Cortex of kidney (tissue), 1 donor: ENCODE results near the gene FNBP1.
"Not testable (repeated sequence)": the region's sequence is repeated elsewhere in the genome, so short reads cannot be mapped to it uniquely, and the experiment has no call there.

Source experiments
- DNase-seq: peaks from one replicate; lab custom pipeline; 2025; lab: John Stamatoyannopoulos, UW

Gene FNBP1

DNA sequence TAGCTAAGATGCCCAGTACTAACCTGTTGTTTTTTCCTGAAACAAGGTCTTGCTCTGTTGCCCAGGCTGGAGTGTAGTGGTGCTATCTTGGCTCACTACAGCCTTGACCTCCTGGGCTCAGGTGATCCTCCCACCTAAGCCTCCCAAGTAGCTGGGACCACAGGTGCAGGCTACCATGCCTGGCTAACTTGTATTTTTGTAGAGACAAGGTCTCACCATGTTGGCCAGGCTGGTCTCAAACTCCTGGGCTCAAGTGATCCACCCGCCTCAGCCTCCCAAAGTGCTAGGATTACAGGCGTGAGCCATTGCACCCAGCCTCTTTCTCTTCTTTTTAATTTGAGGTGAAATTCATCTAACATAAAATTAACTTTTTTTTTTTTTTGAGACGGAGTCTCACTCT is 21.1 kb downstream of the FNBP1 start:
- DNase-seq, result not testable (repeated sequence)

DNA sequence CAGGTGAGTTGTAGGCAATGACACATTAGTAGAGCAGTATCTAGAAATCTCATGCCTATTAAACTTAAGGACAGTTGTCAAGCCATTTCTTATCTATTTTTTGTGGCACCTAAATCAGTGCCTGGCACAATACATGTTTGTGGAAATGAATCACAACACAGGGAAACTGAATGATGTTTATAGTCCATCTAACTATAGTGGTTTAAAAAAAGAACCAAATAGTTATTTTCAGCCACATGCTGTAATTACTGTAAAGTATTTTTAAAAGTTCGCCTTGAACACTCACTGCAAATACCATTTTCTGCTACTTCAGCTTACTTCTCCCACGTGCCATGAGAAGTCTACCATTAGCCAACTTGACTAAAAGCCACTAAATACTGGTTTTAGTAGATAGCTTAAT is 21.9 kb downstream of the FNBP1 start:
- no peak for DNase-seq

DNA sequence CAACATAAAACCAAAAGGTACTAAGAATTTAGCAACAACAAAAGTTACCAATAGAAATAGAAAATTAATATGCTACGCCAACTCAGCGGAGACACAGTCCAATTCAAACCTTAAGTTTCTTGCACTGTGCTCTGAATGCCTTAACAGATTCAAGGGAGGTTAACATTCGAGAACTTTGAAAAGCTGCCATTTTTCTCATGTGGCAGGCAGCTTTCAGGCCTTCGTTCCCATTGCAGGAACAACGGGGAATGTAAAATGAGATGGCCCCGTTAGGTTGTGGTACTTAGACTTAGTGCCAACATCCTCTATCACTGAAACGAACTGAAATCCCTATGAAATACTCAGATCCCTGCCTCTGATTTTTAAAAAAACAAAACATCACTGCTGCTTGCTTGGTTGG is 22.4 kb downstream of the FNBP1 start:
- no peak for DNase-seq

DNA sequence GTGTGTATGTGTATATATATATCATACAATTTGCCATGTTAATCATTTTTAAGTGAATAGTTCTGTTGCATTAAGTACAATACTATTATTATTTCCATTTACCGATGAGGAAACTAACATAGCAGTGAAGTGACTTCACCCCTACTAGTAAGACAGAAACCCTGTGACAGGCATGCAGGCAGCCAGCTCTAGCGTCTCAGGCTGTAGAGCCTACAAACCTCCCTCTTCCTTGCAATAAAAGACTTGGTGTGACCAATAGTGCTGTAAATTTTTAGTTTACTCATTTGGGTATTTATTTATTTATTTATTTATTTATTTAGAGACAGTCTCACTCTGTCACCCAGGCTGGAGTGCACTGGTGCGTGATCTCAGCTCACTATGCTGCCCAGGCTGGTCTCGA is 24.7 kb downstream of the FNBP1 start:
- no peak for DNase-seq

DNA sequence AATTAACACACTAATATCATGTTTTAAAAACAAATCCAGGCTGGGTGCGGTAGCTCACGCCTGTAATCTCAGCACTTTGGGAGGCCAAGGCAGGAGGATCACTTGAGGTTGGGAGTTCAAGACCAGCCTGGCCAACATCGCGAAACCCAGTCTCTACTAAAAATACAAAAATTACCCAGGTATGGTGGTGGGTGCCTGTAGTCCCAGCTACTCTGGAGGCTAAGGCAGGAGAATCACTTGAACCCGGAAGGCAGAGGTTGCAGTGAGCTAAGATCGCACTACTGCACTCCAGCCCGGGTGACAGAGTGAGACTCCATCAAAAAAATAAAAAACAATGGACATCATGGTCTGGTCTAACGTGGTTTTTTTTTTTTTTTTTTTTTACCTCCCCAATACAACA is 25.5 kb downstream of the FNBP1 start:
- DNase-seq, result not testable (repeated sequence)

DNA sequence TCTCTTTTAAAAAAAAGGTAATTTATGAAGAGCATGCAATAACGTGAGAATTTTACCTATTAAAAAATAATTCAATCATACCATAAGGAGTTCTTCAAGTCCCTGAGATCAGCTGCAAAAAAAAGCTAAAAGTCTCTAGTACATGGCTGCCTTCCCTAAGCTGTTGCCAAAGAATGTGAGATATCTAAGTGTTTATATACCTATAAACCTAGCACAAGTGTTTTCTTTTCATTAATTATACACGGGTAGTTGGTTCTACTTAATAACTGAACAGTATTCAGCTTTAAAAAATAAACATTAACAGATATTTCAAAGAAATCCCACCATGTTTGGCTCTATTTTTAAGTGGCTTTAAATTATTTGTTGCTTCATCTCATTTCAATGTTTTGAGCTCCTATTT is 25.9 kb downstream of the FNBP1 start:
- DNase-seq, result no peak

DNA sequence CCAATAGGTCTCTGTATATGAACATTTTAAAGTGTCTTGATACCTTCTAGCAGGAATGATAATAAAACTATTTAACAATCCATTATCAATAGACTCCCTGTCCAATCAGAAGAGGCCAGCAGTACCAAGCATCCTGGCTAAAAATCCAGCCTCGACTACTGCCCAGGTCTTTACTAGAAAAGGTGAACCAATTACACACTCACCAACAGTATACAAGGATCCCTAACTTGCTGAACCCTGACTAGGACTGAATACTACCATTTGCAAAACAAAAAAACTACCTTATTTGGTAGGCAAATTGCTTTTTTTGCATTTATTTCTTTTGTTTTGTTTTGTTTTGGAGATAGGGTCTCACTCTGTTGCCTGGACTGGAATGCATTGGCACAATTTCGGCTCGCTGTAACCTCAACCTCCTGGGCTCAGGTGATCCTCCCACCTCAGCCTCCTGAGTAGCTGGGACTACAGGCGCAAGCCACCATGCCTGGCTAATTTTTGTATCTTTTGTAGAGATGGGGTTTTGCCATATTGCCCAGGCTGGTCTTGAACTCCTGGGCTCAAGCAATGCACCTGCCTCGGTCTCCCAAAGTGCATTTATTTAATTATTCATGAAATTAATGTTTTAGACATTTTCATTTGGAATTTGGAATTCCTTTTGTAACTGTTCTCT is 27.5 kb downstream of the FNBP1 start:
- DNase-seq, result no peak

DNA sequence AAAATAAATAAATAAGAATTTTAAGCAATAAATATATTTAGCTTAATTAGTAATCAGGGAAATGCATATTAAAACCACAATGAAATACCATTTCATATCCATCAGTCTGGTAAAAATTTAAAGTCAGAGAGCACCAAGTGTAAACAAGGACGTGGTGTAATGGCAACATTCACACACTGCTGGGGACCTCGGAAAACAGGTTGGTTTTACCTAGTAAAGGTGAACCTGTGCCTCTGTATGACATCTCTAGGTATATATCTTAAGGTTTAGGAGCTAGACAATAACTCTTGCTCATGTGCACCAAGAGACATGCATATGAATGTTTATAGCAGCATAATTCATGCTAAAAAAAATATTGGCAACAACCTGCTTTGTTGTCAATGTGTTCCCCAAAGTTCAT is 29.7 kb downstream of the FNBP1 start:
- DNase-seq, result no peak

DNA sequence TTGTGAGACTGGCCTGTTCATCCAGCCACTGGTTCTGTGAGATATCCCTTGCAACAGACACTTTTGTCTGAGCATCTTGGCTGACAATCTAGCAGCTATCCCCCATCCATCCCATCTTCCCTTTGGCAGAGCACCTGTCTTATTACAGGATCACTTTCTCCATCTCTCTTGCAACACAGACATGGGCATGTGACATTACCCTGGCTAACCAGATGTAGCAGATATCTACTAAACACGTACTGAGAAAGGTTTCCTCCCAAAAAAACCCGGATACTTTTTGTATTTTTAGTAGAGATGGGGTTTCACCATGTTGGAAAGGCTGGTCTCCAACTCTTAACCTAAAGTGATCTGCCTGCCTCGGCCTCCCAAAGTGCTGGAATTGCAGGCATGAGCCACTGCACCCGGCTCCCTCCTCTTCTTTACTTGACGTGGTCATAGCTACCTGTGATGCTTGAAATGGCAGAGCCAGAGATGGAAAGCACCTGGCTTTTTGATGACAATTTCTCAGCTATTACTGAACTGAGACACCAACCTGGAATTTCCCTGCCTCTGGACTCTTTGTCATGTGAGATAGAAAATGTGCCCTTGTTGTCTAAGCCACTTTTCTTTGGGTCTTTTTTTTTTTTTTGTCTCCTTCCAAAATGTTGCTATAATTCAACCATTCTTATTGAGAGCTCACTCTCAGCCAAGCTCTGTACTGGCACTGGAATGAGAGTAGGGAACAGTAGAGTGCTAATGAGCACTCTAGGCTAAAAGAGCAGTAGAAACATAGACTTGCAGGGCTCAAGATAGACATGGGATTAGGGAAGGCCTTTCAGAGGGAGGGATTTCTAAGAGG is 32.6 kb downstream of the FNBP1 start:
- no peak for DNase-seq

DNA sequence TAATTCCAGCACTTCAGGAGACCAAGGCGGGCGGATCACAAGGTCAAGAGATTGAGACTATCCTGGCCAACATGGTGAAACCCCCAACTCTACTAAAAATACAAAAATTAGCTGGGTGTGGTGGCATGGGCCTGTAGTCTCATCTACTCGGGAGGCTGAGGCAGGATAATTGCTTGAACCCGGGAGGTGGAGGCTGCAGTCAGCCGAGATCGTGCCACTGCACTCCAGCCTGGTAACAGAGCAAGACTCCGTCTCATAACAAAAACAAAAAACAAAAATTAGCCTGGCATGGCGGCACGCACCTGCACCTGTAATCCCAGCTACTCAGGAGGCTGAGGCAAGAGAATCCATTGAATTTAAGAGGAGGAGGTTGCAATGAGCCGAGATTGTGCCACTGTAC is 33.4 kb downstream of the FNBP1 start:
- DNase-seq, result not testable (repeated sequence)

DNA sequence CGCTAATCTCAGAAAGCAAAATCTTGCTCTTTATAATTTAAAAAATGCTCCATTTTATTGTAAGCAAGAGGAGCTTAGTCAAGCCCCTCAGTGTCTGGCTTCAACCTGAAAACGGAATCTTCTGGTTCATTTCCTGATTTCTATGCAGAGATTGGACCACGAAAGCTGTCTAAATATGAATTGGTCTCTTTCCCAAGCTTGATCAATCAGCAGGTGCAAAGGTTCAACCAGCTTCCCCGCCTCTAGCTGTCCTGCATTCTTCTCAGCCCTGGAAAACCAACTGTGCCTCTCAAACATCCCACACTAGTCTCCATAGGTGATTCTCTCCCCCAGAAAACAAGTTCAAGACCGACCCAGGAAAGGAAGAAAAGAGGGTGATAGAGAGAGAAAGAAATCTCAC is 34.5 kb downstream of the FNBP1 start:
- no peak for DNase-seq

DNA sequence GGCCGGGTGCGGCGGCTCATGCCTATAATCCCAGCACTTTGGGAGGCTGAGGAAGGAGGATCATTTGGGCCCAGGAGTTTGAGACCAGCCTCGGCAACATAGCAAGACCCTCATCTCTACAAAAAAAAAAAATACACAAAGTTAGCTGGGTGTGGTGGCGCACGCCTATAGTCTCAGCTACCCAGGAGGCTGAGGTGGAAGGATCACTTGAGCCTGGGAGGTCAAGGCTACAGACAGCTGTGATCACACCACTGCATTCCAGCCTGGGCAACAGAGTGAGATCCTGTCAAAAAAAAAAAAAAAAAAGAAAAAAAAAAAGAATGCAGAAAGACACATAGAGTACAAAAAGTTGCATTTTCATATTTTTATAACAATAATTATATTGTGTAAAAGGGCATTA is 36.0 kb downstream of the FNBP1 start:
- DNase-seq, result not testable (repeated sequence)

DNA sequence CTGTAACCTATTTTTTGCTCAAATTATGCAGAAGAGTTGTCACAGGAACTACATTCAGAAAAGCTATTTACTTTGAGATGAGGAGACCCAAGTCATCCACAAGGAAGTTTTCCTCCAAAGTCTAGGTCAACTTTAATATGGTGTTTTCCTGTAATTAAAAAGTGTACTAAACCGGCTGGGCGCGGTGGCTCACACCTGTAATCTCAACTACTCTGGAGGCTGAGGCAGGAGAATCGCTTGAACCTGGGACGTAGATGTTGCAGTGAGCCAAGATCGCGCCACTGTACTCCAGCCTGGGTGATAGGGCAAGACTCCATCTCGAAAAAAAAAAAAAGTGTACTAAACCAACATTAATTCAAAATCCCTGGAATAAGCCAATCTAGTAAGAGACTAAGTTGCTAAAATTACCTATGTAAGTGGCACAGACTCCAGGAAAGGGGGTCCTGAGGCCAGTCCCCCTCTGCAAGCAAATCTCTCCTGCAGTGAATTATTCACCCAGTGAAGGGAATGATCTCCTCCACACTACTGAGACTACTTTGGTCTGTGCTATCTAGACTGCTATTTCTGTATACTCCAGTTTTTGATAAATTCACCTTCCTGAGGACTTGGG is 38.9 kb downstream of the FNBP1 start:
- DNase-seq, result no peak

DNA sequence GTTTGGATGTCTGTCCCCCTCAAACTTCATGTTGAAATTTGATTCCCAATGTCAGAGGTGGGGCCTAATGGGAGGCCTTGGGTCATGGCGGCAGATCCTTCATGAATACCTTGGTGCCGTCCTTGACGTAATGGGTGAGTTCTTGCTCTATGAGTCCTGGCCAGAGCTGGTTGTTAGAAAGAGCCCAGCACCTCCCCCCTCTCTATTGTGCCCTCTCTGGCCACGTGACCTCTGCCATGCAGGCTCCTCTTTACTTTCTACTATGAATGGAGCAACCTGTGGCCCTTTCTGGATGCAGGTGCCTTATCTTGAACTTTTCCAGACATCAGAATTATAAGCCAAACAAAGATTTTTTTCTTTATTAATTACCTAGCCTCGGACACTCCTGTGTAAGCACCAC is 40.7 kb downstream of the FNBP1 start:
- DNase-seq, result no peak

DNA sequence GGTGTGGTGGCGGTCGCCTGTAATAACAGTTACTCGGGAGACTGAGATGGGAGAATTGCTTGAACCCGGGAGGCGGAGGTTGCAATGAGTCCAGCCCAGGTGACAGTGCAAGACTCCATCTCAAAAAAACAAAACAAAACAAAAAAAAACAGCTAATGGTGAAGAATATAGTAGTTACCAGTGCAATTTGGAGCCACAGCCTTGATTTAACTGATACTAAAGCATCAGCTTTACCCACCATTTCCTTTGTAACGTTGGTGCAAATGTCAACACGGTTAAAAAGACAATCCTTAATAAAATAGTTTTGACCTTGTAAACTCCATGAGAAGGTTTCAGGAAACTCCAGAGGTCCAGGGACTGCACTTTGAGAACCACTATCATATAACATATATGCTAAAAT is 41.8 kb downstream of the FNBP1 start:
- no peak for DNase-seq

DNA sequence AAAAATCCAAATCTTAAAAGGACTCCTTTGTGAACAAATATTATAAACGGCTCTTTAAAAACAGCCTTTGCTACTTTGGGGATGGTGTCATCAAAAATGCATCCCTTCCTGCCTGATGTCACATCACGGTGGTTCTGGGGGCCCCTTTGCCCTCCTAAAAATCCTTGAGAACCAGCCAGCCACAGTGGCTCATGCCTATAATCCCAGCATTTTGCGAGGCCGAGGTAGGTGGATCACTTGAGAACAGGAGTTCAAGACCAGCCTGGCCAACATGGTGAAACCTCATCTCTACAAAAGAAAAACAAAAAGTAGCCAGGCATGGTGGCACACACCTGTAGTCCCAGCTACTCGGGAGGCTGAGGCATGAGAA is 43.9 kb downstream of the FNBP1 start:
- DNase-seq, result no peak

DNA sequence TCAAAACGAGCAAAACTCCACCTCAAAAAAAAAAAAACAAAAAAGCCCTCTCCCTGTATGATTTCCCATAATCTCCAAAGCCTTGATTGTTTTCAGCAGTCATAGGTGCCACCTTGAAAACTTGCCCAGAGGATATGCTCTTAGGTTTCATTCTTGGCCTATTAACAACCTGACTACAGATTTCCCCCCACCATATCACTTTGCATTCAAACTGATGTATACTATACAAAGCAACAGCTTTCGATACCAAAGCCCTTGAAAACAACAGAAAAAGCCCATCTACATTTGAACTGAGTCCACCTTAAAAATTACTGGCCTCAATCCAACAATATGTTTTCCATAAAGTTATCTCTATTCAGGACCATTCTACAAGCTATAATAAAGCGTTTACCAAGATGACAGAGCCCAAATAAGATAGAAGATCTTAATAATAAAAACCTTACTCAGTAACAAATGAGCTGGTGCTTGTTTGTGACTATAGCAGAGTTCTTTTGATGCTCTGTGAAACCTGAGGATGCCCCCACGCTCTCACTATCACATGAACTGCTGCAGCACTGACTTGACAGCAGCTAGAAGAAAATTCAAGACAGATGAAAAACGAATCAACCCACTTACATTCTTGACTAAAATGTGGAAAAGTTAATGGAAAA is 44.4 kb downstream of the FNBP1 start:
- no peak for DNase-seq

DNA sequence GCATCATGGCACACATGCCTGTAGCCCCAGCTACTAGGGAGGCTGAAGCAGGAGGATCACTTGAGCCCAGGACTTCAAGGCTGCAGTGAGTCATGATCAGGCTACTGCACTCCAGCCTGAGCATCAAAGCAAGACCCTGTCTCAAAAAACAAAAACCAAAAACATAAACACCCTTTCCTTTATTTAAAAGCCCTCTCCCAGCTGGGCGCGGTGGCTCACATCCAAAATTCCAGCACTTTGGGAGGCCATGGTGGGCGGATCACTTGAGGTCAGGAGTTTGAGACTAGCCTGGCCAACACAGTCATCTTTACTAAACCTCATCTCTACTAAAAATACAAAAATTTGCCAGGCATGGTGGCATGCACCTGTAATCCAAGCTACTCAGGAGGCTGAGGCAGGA is 45.3 kb downstream of the FNBP1 start:
- DNase-seq, result not testable (repeated sequence)

DNA sequence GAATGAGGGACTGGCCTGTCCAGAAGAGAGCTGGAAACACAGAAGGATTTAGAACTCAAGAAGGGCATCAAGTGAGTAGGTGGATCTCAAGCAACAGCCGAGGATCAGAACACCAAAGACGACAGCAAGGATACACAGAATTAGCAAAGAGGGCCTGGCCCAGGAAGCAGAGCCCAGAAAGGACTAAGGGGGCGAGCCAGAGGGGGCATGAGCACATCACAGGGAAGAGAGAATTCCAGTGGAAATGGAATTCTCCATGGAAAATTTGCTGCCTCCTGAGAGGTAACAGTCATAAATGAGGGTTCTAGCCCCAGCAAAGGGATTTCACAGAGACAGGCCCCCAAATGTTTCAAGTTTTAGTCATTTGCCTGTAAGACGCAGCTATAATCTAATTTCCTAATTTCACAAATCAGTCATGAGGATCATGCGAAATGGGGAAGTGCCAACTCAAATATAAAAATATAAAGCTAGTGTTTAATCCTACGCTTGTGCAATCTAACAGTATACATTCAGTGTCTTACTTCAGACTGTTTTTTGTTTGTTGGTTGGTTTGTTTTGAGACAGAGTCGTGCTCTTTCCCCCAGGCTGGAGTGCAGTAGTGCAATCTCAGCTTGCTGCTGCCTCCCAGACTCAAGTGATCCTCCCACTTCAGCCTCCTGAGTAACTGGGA is 46.7 kb downstream of the FNBP1 start:
- no peak for DNase-seq

DNA sequence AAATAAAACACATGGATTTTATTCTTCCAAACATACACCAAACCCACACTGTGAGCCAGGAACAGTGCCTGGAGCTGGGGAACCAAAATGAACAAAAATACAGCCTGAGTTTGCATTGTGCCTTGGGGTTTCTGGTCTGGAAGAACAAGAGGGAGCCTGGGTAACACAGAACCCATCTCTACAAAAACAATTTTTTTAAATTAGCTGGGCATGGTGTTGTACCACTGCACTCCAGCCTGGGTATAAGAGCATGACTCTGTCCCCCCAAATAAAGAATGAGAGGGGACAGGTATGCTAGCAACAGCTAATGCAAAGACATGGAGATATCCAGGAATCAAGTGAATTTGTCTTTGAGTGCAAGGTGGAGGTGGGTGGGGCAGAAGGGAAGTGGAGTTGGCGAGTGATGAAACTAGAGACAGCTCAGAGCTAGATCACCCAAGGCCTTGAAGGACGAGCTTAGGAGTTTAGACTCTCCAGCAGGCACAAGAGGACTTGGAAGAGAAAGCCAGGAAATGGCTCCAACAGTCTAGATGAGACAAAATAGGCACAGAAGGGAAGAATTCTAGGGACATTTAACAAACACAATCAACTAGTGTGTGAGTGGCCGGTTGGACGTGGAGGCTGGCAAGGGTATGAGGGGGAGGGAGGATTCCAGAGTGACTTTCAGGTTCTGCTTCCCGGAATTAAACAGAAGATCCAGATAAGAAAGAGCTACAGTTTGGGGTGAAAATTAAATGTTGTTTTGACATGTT is 47.4 kb downstream of the FNBP1 start:
- no peak for DNase-seq

DNA sequence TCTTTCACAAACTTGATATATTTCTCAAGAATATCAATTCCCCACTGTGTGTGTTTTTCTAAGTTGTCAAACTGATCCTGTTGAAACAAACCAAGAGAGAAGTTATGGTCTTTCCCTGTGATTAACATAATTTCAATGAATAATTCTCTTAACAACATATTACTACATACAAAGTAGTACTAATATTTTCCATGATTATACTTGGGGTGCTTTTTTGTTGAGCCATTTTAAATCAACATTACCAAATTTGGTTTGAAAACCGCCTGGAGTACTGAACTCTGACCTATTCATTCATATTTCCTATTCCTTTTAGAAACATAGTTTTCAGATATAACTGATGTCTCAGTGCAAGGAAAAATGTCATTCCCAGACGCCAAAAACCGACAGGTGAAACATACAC is 48.1 kb downstream of the FNBP1 start:
- DNase-seq, result no peak

DNA sequence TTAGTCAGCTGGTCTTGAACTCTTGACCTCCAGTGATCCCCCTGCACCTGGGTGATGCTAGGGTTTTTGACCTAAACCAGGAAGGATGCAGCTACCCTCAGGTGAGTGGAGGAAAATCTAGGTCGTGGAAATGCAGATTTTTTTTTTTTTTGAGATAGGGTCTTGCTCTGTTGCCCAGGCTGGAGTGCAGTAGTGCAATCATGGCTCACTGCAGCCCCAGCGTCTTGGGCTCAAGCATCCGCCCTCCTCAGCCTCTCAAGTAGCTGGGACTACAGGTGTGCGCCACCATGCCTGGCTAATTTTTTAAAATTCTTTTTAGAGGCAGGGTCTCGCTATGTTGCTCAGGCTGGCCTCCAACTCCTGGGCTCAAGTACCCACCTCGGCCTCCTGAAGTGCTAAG is 51.9 kb downstream of the FNBP1 start:
- DNase-seq, result not testable (repeated sequence)
